Fibroblast of villous mesenchyme (primary cell): ENCODE data around the gene CDH13. TPM values are rescaled to one million over a fixed set of nuclear protein-coding genes. Genes with fewer than 3 reads are reported as not detected.

Experiments used
- DNase-seq: peaks from one replicate; pipeline ENCODE4 v3.0.0-alpha.2; 2010; ENCODE audit warnings: low read depth
- H3K4me3 ChIP-seq: 2 replicates; pipeline ENCODE4 v1.5.1; 2011; ENCODE audit warnings: low read depth, mild to moderate bottlenecking, low read length
- CTCF ChIP-seq: IDR thresholded peaks from 2 replicates; pipeline ENCODE4 v1.5.1; 2012; ENCODE audit warnings: low read depth, mild to moderate bottlenecking, low read length; ENCODE audit not compliant: insufficient read depth
- total RNA-seq: library from RNA; depleted of rRNA; stranded (reverse); fragments of >200 nt; gene quantifications from 2 replicates; pipeline ENCODE4 v1.2.3, GENCODE V29; 2012

The CDH13 gene
- total RNA-seq, 1 donor: 47.5 TPM

GRCh38 chr16:83615141-83615952, 988.6 kb downstream of the CDH13 start:
- no peak overlapping the region for H3K4me3 ChIP-seq
- peak; percentile 5 for DNase-seq
- no peak for TF ChIP-seq CTCF

DNA sequence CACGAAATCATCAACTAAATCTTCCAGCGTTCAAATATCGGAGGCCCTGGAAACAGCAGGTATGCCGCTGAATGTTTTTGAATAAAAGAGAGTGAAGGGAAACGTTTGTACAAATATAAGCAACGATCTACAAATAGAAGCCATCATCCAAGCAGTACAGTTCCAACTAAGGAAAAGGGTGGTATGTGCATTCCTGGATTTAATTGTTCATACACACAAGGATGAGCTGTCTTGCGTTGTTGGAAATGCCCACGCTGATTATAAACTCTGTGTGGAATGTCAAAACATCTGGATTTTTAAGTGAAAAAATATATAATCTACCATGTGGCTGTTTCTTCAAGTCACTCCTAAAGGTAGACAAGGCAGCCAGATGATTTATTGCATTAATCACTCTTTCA, 989.2 kb downstream of the CDH13 start:
- no peak overlapping the region for H3K4me3 ChIP-seq
- TF ChIP-seq CTCF: no peak
- no peak for DNase-seq

GRCh38 chr16:83619381-83620150, 992.8 kb downstream of the CDH13 start:
- H3K4me3 ChIP-seq: no peak overlapping the region
- TF ChIP-seq CTCF: no peak
- DNase-seq: no peak

DNA sequence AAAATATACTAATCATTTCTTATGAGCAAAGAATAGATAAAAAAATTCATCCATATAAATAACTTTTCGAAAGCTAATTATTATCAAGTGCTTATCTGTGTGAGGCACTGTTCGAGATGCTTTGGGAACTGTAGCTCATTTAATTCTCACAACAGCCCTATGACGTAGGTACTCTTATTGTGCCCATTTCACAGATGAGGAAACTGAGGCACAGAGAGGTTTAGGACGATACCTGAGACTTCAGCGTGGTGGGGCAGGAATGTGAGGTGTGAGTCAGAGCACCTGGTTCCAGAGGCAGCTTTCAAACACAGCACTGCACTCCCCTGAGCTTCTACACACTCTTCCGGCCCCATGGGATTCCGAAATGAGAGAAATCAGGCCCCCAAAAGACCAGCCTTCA, 995.2 kb downstream of the CDH13 start:
- no peak for DNase-seq
- no peak overlapping the region for H3K4me3 ChIP-seq
- no peak for TF ChIP-seq CTCF

GRCh38 chr16:83623091-83623730, 996.4 kb downstream of the CDH13 start:
- no peak for DNase-seq
- no peak for TF ChIP-seq CTCF
- H3K4me3 ChIP-seq: no peak overlapping the region

GRCh38 chr16:83623892-83624291, 997.1 kb downstream of the CDH13 start:
- H3K4me3 ChIP-seq: no peak overlapping the region
- no peak for DNase-seq
- no peak for TF ChIP-seq CTCF
